GM12801 (cell line): ENCODE results near the gene ALOX5.

ENCODE experiments used
- CTCF ChIP-seq: IDR thresholded peaks from one replicate; pipeline ENCODE4 v1.5.1; 2011; ENCODE audit warnings: control low read depth; ENCODE audit not compliant: insufficient read length; ENCODE audit errors: extremely low read depth

Gene ALOX5

DNA sequence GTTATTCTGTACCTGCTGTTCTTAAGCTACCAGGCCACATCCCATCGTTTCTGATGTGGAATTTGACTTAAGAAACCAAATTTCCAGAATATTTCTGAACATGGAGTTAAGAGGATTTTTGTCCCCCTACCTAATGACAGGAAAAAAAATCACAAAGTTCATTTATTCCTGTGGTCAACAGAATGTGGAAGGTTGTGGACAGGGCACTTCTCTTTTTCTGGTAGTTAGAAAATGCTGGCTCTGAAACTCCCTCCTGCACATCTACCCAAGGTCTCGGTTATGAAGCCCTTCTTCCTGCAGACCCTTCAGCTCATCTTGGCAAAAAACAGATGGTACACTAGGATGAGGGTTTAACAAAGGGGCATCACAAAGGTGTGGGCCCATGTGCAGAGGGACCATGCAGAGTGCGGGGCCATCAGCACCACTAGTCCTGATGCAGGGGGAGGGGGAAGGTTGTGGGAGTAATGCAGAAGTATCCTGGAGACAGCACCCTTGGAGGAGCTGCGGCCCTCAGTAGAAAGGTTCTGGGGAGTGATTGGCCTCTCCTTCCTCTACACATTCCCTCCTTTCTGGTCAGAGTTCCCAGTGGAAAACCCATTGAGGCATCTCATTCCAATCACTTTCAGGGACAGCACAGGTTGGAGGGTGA, 9.8 kb downstream of the ALOX5 start:
- no peak for TF ChIP-seq CTCF

GRCh38 chr10:45386657-45387056, 12.6 kb downstream of the ALOX5 start:
- no peak for TF ChIP-seq CTCF

DNA sequence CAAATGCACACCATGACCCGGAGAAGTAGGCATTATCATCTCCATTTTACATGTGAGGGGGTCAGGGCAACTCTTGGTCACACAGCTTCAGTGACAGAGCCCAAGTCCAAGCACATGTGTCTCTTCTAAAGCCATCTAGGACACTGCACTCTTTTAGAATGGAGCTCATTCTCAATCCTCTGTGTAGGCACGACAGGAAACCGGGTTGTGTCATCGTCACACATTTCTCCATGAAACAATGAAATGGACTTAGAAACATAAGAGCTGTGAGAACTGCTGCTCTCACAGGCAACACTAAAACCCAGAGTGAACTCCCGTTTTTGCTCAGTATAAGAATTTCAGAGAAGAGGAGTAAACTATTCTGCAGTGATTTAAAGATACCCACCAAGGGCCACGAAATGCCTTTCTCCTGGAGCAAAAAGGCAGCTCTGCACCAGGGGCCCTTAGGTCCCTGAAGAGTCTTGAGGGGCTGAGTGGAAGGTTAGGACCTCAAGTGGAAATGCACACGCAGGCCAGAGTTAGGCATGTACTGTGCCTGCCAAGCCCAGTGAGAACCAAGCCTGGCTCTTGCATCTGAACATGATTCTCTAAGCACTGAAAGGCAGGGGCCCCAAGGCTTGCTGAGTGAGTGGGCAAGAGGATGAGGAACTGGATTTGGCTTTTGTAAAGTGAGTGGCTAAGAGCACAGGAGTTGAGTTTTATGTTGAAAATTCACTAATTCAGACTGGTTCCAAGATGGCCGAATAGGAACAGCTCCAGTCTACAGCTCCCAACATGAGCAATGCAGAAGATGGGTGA, 13.3 kb downstream of the ALOX5 start:
- no peak for TF ChIP-seq CTCF

DNA sequence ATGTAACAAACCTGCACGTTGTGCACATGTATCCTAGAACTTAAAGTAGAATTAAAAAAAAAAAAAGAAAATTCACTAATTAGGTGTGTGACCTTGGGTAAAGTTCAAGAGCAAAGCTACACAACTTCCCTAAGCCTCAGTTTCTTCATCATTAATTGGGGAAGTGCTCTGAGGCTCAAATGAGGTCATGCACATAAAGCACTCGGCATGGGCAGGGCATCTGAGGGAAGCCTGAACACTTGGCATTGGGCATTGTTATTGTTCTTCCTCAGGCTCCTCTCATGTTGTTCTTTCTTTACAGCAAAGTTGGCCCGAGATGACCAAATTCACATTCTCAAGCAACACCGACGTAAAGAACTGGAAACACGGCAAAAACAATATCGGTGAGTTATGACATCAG, 21.5 kb downstream of the ALOX5 start:
- TF ChIP-seq CTCF = no peak

- TF ChIP-seq CTCF = no peak
These were observed 24.6 kb downstream of the ALOX5 start for GRCh38 chr10:45398595-45398994.

- TF ChIP-seq CTCF = no peak
These were observed 25.1 kb downstream of the ALOX5 start for GRCh38 chr10:45399113-45399512.

DNA sequence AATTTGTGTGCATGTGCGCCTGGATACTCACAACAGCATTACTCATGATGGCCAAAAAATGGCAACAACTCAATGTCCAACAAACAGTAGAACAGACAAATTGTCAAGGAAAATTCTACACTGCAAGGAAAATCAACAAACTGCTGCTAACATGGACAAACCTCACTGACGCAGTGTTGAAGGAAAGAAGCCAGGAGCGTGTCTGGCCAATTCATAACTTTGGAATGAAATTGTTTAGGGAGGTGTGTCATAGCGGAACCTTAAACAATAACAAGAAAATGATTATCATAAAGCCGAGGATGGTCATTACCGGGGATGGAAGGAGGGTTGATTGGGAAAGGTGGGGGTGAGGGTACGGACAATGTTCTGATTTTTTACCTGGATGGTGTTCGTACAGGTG, 29.1 kb downstream of the ALOX5 start:
- TF ChIP-seq CTCF = no peak
